ENCODE data around the gene CCDC89.

DNA sequence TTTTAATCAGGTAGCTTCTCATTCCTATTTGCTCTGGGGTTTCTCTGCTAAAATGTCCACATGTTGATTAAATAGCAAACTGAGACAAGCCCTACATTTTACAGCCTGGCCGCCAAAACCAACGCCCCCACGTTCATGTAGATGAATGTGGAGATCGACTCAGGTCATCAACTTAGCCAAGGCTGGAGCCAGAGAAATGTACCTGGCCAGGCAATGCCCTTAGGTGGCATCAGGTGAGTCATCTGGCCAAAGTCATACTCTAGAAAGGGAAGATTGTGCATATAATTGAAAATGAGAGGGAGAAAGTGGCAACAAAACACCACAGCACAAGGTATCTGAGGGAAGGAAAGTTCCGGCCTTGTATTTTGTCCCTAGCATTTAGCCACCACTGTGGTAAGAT, 37.1 kb upstream of the CCDC89 start:
- no peak for TF ChIP-seq CTCF (IDR thresholded peaks at IDR 0.05; ENCODE audit: extremely low read depth in 1 of 2, insufficient read depth in 1 of 2, low read depth in 1 of 2, low read length in 2 of 2)
- no peak for TF ChIP-seq GATA2 (IDR thresholded peaks at IDR 0.05; ENCODE audit: insufficient read depth, insufficient read length, low read depth, low read length)
- TF ChIP-seq EZH2 (IDR thresholded peaks at IDR 0.05; ENCODE audit: borderline replicate concordance, low read depth, low read length, severe bottlenecking), result no peak
- no peak for TF ChIP-seq POLR2A (IDR thresholded peaks at IDR 0.05; ENCODE audit: low read depth, low read length)
- no peak for TF ChIP-seq POLR2AphosphoS5 (IDR thresholded peaks at IDR 0.05; ENCODE audit: insufficient read depth, low read depth, low read length)

All from endothelial cell of umbilical vein (primary cell).